Measurements from ENCODE around the gene PI4K2A.

PI4K2A gene

DNA sequence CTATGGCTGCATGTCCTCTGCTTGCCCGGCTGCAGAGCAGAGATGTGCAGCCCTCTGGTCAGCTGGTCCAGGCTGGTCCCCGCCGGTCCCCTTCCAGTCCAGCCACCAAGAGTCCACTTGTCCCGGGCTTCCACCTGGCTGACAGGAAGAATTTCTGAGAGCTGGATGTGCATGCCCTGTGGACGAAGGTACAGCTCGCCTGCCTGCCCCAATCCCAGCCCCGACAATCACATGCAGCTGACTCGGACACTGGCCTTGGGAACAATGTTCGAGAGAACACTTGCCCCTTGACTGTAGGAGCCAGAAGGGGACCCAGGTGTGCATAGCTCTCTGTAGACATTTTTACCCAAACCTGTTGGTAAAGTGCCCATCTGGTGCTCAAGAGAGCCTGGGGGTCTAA lies 34.8 kb downstream of the PI4K2A start:
- H4K20me1 ChIP-seq (ENCODE audit: insufficient read depth, low read length), result 0 out of 2 replicates have a peak, but pooled peaks cover 4% of the 10 kb centered on the region
- no peak overlapping the region for H3K27ac ChIP-seq (ENCODE audit: low read length)
- no peaks in the 10 kb centered on the region for H3K79me2 ChIP-seq (ENCODE audit: low read length)
- H3K36me3 ChIP-seq (replicated peaks; ENCODE audit: low read depth, low read length), result peaks cover 6% of the 10 kb centered on the region
- H3K4me2 ChIP-seq (ENCODE audit: low read length), result no peak overlapping the region
- no peaks in the 10 kb centered on the region for H3K27me3 ChIP-seq (ENCODE audit: low read depth, low read length)
- H3K9me3 ChIP-seq (ENCODE audit: insufficient read depth, low read length), result no peaks in the 10 kb centered on the region
- no peak overlapping the region for H3K9ac ChIP-seq (ENCODE audit: low read length)
- no peak overlapping the region for H3K4me3 ChIP-seq (ENCODE audit: low read length)
- TF ChIP-seq, protein P1, sequence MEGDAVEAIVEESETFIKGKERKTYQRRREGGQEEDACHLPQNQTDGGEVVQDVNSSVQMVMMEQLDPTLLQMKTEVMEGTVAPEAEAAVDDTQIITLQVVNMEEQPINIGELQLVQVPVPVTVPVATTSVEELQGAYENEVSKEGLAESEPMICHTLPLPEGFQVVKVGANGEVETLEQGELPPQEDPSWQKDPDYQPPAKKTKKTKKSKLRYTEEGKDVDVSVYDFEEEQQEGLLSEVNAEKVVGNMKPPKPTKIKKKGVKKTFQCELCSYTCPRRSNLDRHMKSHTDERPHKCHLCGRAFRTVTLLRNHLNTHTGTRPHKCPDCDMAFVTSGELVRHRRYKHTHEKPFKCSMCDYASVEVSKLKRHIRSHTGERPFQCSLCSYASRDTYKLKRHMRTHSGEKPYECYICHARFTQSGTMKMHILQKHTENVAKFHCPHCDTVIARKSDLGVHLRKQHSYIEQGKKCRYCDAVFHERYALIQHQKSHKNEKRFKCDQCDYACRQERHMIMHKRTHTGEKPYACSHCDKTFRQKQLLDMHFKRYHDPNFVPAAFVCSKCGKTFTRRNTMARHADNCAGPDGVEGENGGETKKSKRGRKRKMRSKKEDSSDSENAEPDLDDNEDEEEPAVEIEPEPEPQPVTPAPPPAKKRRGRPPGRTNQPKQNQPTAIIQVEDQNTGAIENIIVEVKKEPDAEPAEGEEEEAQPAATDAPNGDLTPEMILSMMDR (IDR thresholded peaks at IDR 0.05; ENCODE audit: low read depth, low read length), result no peak
- no peak for TF ChIP-seq EZH2phosphoT487 (IDR thresholded peaks at IDR 0.05; ENCODE audit: low read depth)
- no peak overlapping the region for H2AFZ ChIP-seq (ENCODE audit: low read depth, low read length)
- H3K4me1 ChIP-seq (ENCODE audit: low read length), result peaks cover 8% of the 10 kb centered on the region

- Histone ChIP-seq H4K20me1 (ENCODE audit: insufficient read depth, low read length) (0 out of 2 replicates have a peak, but pooled peaks cover 4% of the 10 kb centered on the region), H3K4me2 (ENCODE audit: low read length) (no peak overlapping the region), H3K4me1 (ENCODE audit: low read length) (peaks cover 8% of the 10 kb centered on the region), H3K27me3 (ENCODE audit: low read depth, low read length) (no peaks in the 10 kb centered on the region), H3K4me3 (ENCODE audit: low read length) (no peak overlapping the region), H3K9ac (ENCODE audit: low read length) (no peak overlapping the region), H3K79me2 (ENCODE audit: low read length) (no peaks in the 10 kb centered on the region), H2AFZ (ENCODE audit: low read depth, low read length) (no peak overlapping the region), H3K9me3 (ENCODE audit: insufficient read depth, low read length) (no peaks in the 10 kb centered on the region), H3K27ac (ENCODE audit: low read length) (no peak overlapping the region), H3K36me3 (replicated peaks; ENCODE audit: low read depth, low read length) (peaks cover 6% of the 10 kb centered on the region)
- TF ChIP-seq, protein P1 (IDR thresholded peaks at IDR 0.05; ENCODE audit: low read depth, low read length), result peak; percentile 51
- TF ChIP-seq EZH2phosphoT487 (IDR thresholded peaks at IDR 0.05; ENCODE audit: low read depth), result no peak
These were observed 36.5 kb downstream of the PI4K2A start for GRCh38 chr10:97676770-97677581.

GRCh38 chr10:97679594-97679993 lies 39.1 kb downstream of the PI4K2A start:
- Histone ChIP-seq H3K9ac (ENCODE audit: low read length) (no peak overlapping the region), H2AFZ (ENCODE audit: low read depth, low read length) (no peak overlapping the region), H3K27ac (ENCODE audit: low read length) (no peak overlapping the region), H3K79me2 (ENCODE audit: low read length) (no peaks in the 10 kb centered on the region), H3K4me2 (ENCODE audit: low read length) (no peak overlapping the region), H3K36me3 (replicated peaks; ENCODE audit: low read depth, low read length) (peaks cover 6% of the 10 kb centered on the region), H3K27me3 (ENCODE audit: low read depth, low read length) (no peaks in the 10 kb centered on the region), H3K4me1 (ENCODE audit: low read length) (peaks cover 8% of the 10 kb centered on the region), H4K20me1 (ENCODE audit: insufficient read depth, low read length) (0 out of 2 replicates have a peak, but pooled peaks cover 4% of the 10 kb centered on the region), H3K9me3 (ENCODE audit: insufficient read depth, low read length) (no peaks in the 10 kb centered on the region), H3K4me3 (ENCODE audit: low read length) (no peak overlapping the region)
- no peak for TF ChIP-seq EZH2phosphoT487 (IDR thresholded peaks at IDR 0.05; ENCODE audit: low read depth)
- TF ChIP-seq, protein P1 (IDR thresholded peaks at IDR 0.05; ENCODE audit: low read depth, low read length), result no peak

- Histone ChIP-seq H3K4me3 (ENCODE audit: low read length) (no peak overlapping the region), H2AFZ (ENCODE audit: low read depth, low read length) (no peak overlapping the region), H3K79me2 (ENCODE audit: low read length) (no peaks in the 10 kb centered on the region), H4K20me1 (ENCODE audit: insufficient read depth, low read length) (0 out of 2 replicates have a peak, but pooled peaks cover 1% of the 10 kb centered on the region), H3K36me3 (replicated peaks; ENCODE audit: low read depth, low read length) (no peaks in the 10 kb centered on the region), H3K27ac (ENCODE audit: low read length) (no peak overlapping the region), H3K4me1 (ENCODE audit: low read length) (peaks cover 8% of the 10 kb centered on the region), H3K9me3 (ENCODE audit: insufficient read depth, low read length) (no peaks in the 10 kb centered on the region), H3K9ac (ENCODE audit: low read length) (no peak overlapping the region), H3K4me2 (ENCODE audit: low read length) (no peak overlapping the region), H3K27me3 (ENCODE audit: low read depth, low read length) (no peaks in the 10 kb centered on the region)
- TF ChIP-seq, protein P1 (IDR thresholded peaks at IDR 0.05; ENCODE audit: low read depth, low read length), result no peak
- no peak for TF ChIP-seq EZH2phosphoT487 (IDR thresholded peaks at IDR 0.05; ENCODE audit: low read depth)
These were observed 41.6 kb downstream of the PI4K2A start for GRCh38 chr10:97682042-97682441.
